ENCODE data around the gene GPX7. TPM values are rescaled to one million over a fixed set of nuclear protein-coding genes. Genes with fewer than 3 reads are reported as not detected.

The GPX7 gene
- total RNA-seq, 1 experiment from 2014 or later = not detected

DNA sequence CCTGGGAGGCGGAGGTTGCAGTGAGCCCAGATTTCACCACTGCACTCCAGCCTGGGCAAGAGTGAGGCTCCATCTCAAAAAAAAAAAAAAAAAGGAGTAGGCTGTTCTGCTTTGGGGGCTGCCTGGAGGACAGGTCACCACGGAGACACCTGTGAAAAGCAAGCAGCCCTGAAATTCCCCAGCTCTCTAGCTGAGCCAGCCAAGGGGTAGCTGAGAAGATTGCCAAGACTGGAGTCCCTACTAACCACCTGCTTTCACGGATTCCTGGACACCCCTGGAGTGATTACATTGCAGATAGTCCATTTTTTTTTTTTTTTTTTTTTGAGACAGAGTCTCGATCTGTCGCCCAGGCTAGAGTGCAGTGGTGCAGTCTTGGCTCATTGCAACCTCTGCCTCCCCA lies 12.5 kb downstream of the GPX7 start:
- in situ Hi-C loops (cut with HindIII; ENCODE audit: low pct_unique_long_range_greater_than_20kb, low sequenced_read_pairs) = no loop called here
- DNase-seq (ENCODE audit: low read depth) = no peak

DNA sequence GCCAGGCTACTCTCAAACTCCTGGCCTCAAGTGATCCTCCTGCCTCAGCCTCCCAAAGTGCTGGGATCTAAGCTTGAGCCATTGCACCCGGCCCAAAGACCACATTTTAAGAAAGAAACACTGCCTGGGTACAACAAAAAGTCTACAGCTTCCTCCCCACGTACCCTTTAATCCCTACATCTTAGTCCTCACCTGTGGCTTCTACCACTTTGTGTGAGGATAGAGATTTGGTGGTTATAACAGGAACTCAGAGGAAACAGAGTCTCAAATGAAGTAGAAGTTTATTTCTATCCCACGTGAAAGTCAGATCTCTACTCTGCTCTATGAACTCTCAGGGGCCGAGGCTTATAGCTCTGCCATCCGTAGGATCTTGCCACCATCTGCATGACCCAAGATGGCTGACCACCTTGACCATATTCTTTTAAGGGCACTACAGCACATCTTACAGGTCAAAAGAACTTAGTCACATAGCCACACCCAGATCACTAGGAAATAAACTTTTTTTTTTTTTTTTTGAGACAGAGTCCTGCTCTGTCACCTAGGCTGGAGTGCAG lies 13.4 kb downstream of the GPX7 start:
- DNase-seq (ENCODE audit: low read depth) = no peak
- in situ Hi-C loops (cut with HindIII; ENCODE audit: low pct_unique_long_range_greater_than_20kb, low sequenced_read_pairs) = no loop called here

DNA sequence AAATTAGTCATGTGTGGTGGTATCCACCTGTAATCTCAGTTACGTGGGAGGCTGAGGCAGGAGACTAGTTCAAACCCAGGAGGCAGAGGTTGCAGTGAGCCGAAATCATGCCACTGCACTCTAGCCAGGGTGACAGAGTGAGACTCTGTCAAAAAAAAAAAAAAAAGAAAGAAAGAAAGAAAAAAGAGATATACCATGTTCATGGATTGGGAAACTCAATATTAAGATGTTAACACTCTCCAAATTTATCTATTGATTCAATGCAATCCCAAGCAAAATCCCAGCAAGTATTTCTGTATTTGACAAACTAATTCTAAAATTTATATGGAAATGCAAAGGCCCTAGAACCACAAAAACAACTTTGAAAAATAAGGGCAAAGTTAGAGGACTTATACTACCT lies 19.8 kb downstream of the GPX7 start:
- in situ Hi-C loops (cut with HindIII; ENCODE audit: low pct_unique_long_range_greater_than_20kb, low sequenced_read_pairs) = no loop called here
- DNase-seq (ENCODE audit: low read depth) = no peak

DNA sequence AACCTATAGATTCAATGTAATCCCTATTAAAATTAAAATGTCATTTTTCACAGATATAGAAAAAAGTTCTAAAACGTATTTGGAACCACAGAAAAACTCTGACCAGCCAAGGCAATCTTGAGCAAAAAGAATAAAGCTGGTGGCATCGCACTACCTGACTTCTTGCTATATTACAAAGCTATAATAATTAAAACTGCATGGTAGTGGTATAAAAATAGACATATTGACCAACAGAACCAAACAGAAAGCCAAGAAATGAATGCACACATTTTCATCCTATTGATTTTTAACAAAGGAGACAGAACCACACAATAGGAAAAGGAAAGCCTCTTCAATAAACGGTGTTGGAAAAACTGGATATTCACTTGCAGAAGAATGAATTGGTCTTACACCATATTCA lies 21.6 kb downstream of the GPX7 start:
- in situ Hi-C loops (cut with HindIII; ENCODE audit: low pct_unique_long_range_greater_than_20kb, low sequenced_read_pairs) = no loop called here
- no peak for DNase-seq (ENCODE audit: low read depth)

DNA sequence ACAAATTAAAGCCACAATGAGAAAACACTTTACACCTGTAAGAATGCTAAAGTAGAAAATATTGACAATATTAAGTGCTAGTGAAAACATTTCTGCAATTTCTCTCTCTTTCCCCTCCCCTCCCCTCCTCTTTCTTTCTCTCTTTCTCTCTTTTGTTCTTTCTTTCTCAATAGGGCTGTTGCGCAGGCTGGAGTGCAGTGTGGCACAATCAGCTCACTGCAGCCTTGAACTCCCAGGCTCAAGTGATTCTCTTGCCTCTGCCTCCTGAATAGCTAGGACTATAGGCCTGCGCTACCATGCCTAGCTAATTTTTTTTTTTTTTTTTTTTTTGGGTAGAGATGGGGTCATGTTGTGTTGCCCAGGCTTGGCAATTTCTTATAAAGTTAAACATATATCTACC lies 24.9 kb downstream of the GPX7 start:
- no peak for DNase-seq (ENCODE audit: low read depth)
- in situ Hi-C loops (cut with HindIII; ENCODE audit: low pct_unique_long_range_greater_than_20kb, low sequenced_read_pairs) = no loop called here

DNA sequence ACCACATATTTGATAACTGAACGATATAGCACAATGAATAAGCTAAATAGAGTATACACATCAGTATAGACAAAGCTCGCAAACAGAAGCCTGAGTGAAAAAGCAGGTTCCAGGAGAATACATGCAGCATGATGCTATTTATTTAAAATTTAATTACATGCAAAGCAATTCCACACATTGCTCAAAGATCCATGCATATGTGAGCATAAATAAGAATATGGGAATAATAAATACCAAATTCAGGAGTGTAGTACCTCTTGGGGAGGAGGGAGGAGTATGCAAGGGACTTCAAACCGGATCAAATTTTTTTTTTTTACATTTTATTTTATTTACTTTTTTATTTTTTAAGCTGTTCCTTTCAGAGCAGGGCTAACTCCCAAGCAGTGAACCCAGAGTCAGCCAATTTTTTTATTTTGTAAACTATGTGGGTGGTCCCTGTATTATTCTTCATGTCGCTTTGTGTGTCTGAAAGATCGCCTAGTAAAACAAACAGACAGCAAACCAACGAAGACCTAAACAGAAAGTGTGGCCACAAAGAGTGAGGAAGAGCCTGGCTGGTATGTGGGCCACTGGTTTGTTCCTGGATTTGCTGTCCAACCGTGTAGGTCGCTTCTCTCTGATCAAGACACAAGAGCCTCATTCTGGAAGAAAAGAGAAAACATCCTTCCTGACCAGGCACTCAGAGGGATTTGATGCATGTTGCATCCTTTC lies 26.6 kb downstream of the GPX7 start:
- in situ Hi-C loops (cut with HindIII; ENCODE audit: low pct_unique_long_range_greater_than_20kb, low sequenced_read_pairs) = no loop called here
- DNase-seq (ENCODE audit: low read depth) = no peak

DNA sequence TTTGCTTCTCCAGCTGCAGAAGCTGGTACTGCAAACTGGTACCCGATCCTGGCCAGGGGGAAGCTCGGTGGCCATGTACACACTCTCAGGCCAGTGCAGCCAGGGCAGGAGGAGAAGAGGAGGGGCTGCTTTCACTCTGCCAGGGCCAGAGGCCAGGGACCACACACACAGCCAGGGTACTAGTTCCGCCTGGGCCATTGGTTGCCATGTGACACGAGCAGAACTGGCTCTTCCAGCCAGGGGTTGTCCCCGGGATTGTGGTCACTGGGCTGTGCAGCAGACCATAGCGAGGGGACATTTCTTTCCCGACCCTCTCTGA lies 27.1 kb downstream of the GPX7 start:
- in situ Hi-C loops (cut with HindIII; ENCODE audit: low pct_unique_long_range_greater_than_20kb, low sequenced_read_pairs) = no loop called here
- DNase-seq (ENCODE audit: low read depth) = peak; percentile 59

DNA sequence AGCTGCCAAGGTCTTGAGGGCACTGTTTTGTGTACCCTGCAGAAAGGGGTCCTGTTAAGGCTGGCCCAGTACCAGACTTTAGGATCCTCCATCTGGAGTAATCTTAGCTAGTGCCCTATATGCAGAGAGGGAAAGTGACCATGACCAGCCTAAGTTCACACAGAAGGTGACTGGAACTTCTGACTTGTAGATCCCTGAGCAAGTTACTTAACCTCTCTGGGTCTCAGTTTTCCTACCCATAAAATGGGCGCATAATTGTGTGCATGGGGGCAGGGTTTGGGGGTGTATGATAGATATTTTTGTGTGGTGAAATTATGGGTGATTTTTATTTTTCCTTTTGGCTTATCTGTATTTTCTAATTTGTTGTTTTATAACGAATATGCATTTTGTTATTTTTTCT lies 27.5 kb downstream of the GPX7 start:
- no peak for DNase-seq (ENCODE audit: low read depth)
- in situ Hi-C loops (cut with HindIII; ENCODE audit: low pct_unique_long_range_greater_than_20kb, low sequenced_read_pairs) = no loop called here

DNA sequence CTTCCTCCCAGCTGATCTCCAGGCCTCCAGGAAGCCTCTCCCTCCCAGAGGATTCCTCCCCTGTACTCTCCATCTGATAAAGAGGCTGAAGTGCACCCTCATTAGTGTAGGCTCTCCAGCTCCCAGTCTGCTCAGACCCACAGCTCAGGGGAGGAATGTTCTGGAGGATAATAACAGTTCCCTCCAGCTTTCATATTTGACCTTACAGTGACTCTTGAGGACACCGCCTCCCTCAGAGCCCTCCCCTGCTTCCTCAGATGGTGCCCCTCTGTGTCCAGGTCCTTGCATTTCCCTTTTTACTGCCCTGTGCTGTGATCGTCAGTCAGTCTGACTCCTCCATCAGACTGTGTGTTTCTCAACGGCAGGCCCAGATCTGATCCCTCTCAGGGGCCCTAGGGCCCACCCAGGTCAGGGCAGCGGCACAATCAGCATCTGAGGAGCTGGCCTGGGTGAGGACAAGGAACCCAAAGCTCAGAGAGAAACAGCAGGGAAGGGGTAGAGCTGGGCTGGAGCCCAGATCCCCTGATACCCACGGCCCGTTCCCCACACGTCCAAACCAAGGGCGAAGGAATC lies 29.7 kb downstream of the GPX7 start:
- in situ Hi-C loops (cut with HindIII; ENCODE audit: low pct_unique_long_range_greater_than_20kb, low sequenced_read_pairs) = no loop called here
- DNase-seq (ENCODE audit: low read depth) = no peak

DNA sequence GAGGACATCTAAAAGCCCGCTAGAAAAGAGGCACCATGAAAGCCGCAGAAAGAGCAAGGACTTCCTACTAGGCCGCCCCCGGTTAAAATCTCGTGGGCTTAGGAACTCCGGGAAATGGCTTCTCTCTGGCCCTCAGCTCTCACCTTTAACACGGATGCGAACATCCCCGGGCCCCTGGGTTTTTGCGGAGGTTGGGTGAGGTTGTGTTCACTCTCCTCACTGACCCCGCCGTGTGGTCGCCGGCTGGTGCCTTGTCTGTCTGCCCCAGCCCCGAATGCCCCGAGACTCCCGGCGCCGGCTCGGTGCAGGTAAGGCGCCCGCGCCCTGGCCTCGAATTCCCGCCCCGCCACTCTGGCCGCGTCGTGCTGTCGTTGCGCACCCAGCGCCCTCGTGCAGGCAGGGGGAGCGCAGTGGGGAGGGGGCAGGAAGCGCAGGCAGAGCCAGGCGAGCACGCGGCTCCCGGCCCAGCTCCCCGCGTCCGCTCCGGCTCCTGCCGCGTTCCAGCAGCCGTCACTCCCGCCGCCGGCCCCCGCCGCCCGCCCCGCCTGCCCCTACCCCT lies 30.6 kb downstream of the GPX7 start, which contains the start of gene SHISAL2A:
SHISAL2A (plus strand) TSS at position 437 of the 559 bp plus-strand sequence. CDS start 326 bp downstream, outside the sequence.
- in situ Hi-C loops (cut with HindIII; ENCODE audit: low pct_unique_long_range_greater_than_20kb, low sequenced_read_pairs) = no loop called here
- DNase-seq (ENCODE audit: low read depth) = no peak

DNA sequence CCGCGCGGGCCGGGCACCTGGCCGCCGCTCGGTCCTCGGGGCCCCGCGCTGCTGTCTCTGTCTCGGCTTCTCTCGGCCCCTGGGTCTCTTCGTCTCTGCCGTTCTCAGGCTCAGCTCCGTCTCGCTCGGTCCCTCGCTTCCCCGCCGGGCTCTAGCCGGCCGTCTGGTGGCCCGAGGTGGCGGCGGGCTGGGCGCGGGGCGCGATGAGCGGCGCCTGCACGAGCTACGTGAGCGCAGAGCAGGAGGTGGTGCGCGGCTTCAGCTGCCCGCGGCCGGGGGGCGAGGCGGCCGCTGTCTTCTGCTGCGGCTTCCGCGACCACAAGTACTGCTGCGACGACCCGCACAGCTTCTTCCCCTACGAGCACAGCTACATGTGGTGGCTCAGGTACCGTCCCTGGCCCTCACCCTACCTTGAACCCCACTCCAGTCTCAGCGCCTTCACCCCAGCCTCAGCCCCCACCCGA lies 31.2 kb downstream of the GPX7 start:
- in situ Hi-C loops (cut with HindIII; ENCODE audit: low pct_unique_long_range_greater_than_20kb, low sequenced_read_pairs) = no loop called here
- DNase-seq (ENCODE audit: low read depth) = no peak

DNA sequence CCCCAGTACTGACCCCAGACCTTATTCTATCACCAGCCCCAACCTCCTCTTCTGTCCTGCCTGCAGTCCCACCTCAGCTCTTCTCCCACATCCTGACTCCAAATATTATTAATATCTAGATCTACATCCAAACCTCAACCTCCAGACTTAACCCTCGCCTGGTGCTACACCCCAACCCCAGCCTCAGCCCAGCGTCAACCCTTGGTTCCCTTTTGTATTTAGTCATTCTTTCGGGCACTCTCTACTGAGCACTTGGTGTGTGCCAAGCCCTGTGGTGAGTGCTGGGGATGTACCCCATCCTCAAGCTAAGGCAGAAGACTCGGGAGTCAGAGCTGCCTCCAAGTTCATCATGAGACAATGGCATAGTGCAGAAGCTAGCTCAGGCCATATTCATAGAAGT lies 31.9 kb downstream of the GPX7 start:
- no peak for DNase-seq (ENCODE audit: low read depth)
- in situ Hi-C loops (cut with HindIII; ENCODE audit: low pct_unique_long_range_greater_than_20kb, low sequenced_read_pairs) = no loop called here

DNA sequence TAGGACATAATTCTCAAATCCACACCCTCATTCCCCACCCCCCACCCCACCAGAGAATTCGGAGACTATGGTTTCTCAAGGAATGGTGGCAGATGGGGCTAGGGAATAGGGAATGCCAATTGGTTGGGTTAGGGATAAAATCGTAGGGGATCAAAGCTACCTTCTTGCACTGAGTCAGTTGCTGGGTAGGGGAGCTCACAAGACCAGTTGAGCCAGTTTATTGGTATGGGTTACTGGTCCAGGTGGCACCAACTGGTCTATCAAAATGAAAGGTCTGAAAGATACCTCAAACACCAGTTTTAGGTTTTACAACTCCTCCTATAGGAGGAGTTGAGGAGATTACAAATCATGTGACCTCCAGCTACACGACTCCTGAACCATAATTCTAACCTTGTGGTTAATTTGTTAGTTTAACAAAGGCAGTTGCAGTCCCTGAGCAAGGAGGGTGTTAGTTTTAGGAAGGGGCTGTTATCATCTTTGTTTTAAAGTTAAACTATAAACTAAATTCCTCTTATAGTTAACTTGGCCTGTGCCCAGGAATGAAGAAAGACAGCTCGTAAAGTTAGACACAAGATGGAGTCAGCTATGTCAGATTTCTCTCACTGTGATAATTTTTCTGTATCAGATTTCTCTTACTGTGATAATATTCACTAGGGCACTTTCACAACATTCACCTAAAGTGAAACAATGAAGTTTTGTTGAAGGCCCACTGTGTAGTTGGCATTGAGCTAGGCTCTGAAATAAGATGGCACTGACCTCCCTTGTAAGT lies 33.3 kb downstream of the GPX7 start:
- in situ Hi-C loops (cut with HindIII; ENCODE audit: low pct_unique_long_range_greater_than_20kb, low sequenced_read_pairs) = no loop called here
- DNase-seq (ENCODE audit: low read depth) = no peak

DNA sequence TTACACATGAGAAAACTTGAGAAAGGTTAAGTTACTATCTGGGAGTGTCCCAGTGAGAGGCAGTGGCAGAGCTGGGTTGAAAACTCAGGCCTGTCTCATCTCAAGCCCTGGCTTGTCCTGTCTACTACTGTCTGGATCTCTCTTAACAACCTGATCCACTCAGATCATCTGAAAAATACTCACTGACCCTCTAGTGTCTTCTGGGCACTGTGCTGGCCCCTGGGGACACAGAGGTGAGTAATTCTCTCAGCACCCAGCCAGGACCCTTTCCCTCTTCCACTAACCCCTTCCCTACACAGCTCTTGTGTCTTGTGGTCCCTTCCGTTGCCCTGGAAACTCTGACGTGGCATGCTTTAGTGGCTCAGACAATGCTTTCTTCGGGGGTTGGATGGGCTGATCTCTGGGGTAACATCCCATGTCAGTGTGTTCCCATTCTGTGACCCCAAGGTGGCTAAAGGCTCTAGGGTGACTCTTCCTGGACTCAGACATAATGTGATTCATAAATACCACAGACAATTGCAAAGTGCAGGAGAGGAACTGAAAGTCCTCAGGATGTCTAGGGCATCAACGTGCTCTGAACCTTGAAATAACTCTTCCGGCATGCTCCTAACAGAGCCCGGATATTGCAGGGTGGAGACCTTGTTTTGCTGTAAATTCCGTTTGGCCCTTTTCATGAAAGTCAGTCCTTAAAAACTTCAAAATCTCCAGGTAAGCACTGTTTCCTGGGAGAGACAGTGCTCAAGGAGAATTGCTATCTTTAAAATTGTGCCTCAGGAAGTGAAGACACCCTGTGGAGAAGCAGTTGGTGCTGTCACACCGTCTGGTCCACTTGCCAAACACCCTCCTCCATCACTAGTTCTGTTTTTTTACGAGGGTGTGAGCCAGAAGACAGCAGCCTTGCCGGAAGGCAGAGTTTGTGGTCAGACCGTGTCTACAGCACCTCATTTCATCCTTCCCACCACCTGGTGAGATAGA lies 34.8 kb downstream of the GPX7 start:
- no peak for DNase-seq (ENCODE audit: low read depth)
- in situ Hi-C loops (cut with HindIII; ENCODE audit: low pct_unique_long_range_greater_than_20kb, low sequenced_read_pairs) = no loop called here

DNA sequence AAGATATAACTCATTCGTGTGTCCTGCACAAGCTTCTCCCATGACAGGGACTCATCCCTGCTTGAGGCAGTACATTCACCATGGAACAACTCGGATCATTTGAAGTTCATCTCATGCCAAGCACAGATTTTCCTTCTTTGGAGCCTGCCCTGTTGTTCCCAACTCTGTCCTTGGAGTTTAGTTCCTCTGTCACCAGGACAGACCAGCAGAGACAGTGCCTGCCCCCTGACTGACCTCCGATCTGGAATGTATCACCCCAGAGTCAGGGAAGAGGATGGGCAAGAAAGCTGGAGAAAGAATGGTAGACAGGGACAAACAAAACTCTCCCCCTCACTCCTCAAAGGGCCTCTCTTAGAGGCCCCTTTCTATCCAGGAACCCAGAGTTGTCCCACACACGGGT lies 35.8 kb downstream of the GPX7 start:
- in situ Hi-C loops (cut with HindIII; ENCODE audit: low pct_unique_long_range_greater_than_20kb, low sequenced_read_pairs) = no loop called here
- no peak for DNase-seq (ENCODE audit: low read depth)

DNA sequence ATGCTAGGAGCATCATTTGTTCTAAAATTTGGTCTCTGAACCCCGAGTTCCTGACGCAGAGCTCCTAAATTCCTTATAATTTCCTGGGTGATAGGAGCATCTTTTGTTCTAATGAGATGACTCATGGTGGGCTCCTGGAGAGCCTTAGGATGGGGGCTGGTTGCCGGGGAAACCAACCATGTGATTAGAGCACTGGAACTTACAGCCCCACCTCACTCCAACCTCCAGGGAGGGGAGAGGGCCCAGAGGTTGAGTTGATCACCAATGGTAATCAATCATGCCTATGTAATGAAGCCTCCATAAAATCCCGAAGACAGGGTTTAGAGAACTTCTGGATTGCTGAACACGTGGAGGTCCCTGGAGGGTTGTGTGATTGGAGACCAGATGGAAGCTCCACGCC lies 38.5 kb downstream of the GPX7 start:
- in situ Hi-C loops (cut with HindIII; ENCODE audit: low pct_unique_long_range_greater_than_20kb, low sequenced_read_pairs) = no loop called here
- DNase-seq (ENCODE audit: low read depth) = no peak

DNA sequence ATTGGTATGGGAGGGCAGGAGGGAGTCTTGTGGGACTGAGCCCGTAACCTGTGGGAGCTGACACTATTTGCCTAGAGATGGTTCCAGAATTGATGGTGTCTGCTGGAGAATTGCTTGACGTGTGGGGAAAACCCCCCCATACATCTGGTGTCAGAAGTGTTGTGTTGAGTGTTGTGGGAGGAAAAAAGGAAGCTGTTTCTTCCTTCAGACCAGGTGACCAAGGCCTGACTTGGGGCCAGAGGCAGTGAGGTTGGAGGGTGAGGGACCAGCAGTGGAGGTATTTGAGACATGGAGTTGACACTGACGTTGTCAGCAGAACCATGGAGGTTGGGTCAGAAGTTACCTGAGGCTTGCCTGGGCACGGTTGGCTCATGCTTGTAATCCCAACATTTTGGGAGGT lies 39.1 kb downstream of the GPX7 start:
- DNase-seq (ENCODE audit: low read depth) = no peak
- in situ Hi-C loops (cut with HindIII; ENCODE audit: low pct_unique_long_range_greater_than_20kb, low sequenced_read_pairs) = no loop called here

DNA sequence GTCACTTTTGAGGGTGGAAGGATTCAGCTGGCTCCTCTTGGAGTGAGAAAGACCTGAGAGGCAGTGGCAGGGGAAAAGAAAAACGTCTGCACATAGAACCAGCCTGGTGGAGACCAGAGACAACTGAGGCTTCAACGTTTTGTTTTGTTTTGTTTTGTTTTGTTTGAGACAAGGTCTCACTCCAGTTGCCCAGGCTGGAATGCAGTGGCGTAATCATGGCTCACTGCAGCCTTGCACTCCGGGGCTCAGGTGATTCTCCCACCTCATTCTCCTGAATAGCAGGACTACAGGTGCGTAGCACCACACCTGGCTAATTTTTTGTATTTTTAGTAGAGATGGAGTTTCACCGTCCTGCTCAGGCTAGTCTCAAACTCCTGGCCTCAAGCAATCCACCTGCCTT lies 43.1 kb downstream of the GPX7 start:
- DNase-seq (ENCODE audit: low read depth) = no peak
- in situ Hi-C loops (cut with HindIII; ENCODE audit: low pct_unique_long_range_greater_than_20kb, low sequenced_read_pairs) = no loop called here
